PC-9 (cell line): ENCODE measurements around the gene MROH2B.

Source experiments
- EZH2 ChIP-seq: fragments of 200-600 bp; sonication (generic); IDR thresholded peaks from 2 replicates; pipeline ENCODE4 v1.8.0; 2017; ENCODE audit warnings: antibody characterized with exemption, low read depth
- TF ChIP-seq, protein P1 (sequence below): fragments of 200-600 bp; sonication (generic); conservative IDR thresholded peaks from 2 replicates; pipeline ENCODE4 v1.6.1; 2017; ENCODE audit warnings: mixed run types, antibody characterized with exemption, mild to moderate bottlenecking, moderate library complexity

DNA sequence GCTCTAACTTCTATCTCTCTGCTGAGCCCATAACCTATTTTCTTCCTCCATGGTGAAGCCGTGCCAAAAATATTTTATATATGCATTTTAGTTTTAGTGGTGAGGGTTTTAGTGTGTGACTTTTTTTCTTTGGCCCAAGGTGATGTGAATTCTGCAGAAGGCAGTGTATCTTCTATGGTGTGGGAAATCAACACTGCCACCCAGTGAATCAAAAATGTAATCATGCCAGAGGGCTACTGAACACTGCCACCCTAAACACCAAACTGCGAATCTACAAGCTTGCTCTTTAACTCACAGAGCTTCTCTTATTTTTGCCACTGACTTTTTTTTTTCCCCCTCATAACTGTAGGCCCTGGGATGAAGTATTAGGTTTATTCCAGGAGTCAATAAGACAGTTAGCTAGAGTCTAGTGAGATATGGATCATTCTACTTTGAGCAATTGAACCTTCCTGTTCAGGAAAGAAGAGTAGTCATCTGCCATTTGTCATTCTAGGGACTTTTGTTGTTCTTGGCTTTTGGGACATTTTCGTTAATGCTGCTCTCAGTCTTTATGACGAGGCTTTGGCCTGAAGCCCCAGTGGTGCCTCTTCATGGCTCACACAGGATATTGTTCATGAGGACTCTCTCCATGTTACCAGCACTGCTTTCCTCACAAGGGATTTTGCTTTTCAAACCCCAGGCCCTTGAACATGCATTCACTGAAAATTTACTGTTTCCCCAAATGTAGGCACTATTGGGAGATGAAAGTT, 108.8 kb downstream of the MROH2B start:
- TF ChIP-seq, protein P1, sequence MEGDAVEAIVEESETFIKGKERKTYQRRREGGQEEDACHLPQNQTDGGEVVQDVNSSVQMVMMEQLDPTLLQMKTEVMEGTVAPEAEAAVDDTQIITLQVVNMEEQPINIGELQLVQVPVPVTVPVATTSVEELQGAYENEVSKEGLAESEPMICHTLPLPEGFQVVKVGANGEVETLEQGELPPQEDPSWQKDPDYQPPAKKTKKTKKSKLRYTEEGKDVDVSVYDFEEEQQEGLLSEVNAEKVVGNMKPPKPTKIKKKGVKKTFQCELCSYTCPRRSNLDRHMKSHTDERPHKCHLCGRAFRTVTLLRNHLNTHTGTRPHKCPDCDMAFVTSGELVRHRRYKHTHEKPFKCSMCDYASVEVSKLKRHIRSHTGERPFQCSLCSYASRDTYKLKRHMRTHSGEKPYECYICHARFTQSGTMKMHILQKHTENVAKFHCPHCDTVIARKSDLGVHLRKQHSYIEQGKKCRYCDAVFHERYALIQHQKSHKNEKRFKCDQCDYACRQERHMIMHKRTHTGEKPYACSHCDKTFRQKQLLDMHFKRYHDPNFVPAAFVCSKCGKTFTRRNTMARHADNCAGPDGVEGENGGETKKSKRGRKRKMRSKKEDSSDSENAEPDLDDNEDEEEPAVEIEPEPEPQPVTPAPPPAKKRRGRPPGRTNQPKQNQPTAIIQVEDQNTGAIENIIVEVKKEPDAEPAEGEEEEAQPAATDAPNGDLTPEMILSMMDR = no peak
- TF ChIP-seq EZH2 = no peak
